Endodermal cell (in vitro differentiated cells): Measurements from ENCODE around the gene ST8SIA1. TPM values are rescaled to one million over a fixed set of nuclear protein-coding genes. Genes with fewer than 3 reads are reported as not detected.
A peak's percentile ranks its signal among the peaks of the same experiment; 100 is the strongest.

Experiments used
- DNase-seq: peaks from one replicate; pipeline ENCODE4 v3.0.0-alpha.2; 2017
- H3K27ac ChIP-seq: 2 replicates; pipeline ENCODE4 v1.5.1; 2013; ENCODE audit warnings: mild to moderate bottlenecking, low read depth, low read length, moderate library complexity
- H3K27me3 ChIP-seq: 2 replicates; pipeline ENCODE4 v1.6.1; 2013; ENCODE audit warnings: mild to moderate bottlenecking, low read length, moderate library complexity; ENCODE audit not compliant: insufficient read depth, control insufficient read depth, poor library complexity, severe bottlenecking
- H3K36me3 ChIP-seq: 2 replicates; pipeline ENCODE4 v1.7.0; 2013; ENCODE audit warnings: mild to moderate bottlenecking, low read length, moderate library complexity; ENCODE audit not compliant: control insufficient read depth, insufficient read depth
- H3K4me1 ChIP-seq: one replicate; pipeline ENCODE4 v1.7.0; 2013; ENCODE audit warnings: low read length; ENCODE audit not compliant: control insufficient read depth, insufficient read depth
- H3K4me3 ChIP-seq: 2 replicates; pipeline ENCODE4 v1.5.1; 2013; ENCODE audit warnings: mild to moderate bottlenecking, low read length, moderate library complexity
- H3K9ac ChIP-seq: 2 replicates; pipeline ENCODE4 v1.6.1; 2013; ENCODE audit warnings: mild to moderate bottlenecking, low read length, moderate library complexity; ENCODE audit not compliant: poor library complexity, severe bottlenecking; ENCODE audit errors: extremely low read depth
- H3K9me3 ChIP-seq: 2 replicates; pipeline ENCODE4 v1.6.1; 2013; ENCODE audit warnings: mild to moderate bottlenecking, low read length, moderate library complexity; ENCODE audit not compliant: control insufficient read depth
- H3K27ac Mint-ChIP-seq: 2 replicates; pipeline ENCODE4 v1.8.0; 2020; ENCODE audit warnings: mixed read lengths
- H3K27me3 Mint-ChIP-seq: 2 replicates; pipeline ENCODE4 v1.8.0; 2021; ENCODE audit warnings: mild to moderate bottlenecking, mixed read lengths; ENCODE audit not compliant: insufficient read depth
- H3K36me3 Mint-ChIP-seq: 2 replicates; pipeline ENCODE4 v1.8.0; 2020; ENCODE audit warnings: low read depth, mixed read lengths
- H3K4me1 Mint-ChIP-seq: 2 replicates; pipeline ENCODE4 v1.8.0; 2020; ENCODE audit warnings: mixed read lengths
- H3K4me3 Mint-ChIP-seq: 2 replicates; pipeline ENCODE4 v1.8.0; 2020; ENCODE audit warnings: mild to moderate bottlenecking, moderate library complexity, mixed read lengths
- H3K9me3 Mint-ChIP-seq: 2 replicates; pipeline ENCODE4 v1.8.0; 2020; ENCODE audit warnings: mild to moderate bottlenecking, mixed read lengths
- CTCF ChIP-seq: fragments of 200-600 bp; sonication (generic); conservative IDR thresholded peaks from 2 replicates; pipeline ENCODE4 v1.5.0; 2021; ENCODE audit warnings: antibody characterized with exemption, mild to moderate bottlenecking
- WGBS, 2 experiments: methylation state at CpG; one replicate each; pipeline versions ENCODE4 v1.1.5 to v1.1.7; 2013; ENCODE audit warnings: missing lambda C conversion rate in 2 of 2, mixed read lengths in 1 of 2; ENCODE audit not compliant: insufficient coverage in 1 of 2, insufficient read length in 1 of 2; 5-methylcytosine and 5-hydroxymethylcytosine counted together
- total RNA-seq, 2 donors: library from RNA; stranded (reverse); fragmentation: NEBNext Ultra II Directional in 1 of 2; extraction: Animal tissue kit (Norgen Biotek cat#: 25700) in 1 of 2; gene quantifications; 2 replicates in 1 of 2; 3 replicates in 1 of 2; pipeline ENCODE4 v1.2.1, GENCODE V29; 2021

The ST8SIA1 gene
- total RNA-seq, 2 donors from 2014 or later, result 11.2 to 13.3 TPM

DNA sequence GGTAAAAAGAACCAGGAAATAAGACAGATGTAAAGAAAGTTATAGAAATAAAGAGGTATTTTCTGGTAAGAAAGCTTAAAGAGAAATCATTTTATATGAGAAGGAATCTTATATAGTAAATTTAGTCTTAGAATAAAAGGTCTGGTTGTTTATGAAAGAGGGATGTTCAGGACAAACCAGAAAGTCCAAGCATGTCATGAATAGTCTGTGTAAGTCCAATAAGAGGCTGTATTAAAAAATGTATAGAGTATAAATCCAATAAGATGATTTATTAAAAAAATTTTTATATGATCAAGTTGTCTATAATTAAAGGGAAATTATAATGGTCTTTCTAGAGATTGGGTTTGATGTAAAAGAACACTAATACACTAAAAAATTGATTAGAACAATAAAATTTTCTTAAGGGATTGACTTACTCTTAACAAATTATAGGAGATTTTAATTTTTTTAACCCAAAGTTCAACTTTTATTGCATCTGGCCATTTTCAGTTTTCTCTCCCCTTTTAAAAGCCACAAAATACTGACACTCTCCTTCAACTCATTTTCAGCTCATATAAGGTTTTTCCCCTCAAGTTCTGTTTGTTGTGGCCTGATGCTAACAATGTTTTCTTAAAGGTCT, 35.1 kb downstream of the ST8SIA1 start:
- H3K36me3 Mint-ChIP-seq, result peaks cover 16% of the 10 kb centered on the region
- H3K4me1 Mint-ChIP-seq, result no peaks in the 10 kb centered on the region
- H3K4me3 Mint-ChIP-seq, result no peak overlapping the region
- no peaks in the 10 kb centered on the region for H3K27me3 ChIP-seq
- H3K36me3 ChIP-seq, result peaks cover 6% of the 10 kb centered on the region
- H3K9me3 Mint-ChIP-seq, result peaks cover 75% of the 10 kb centered on the region
- no peak overlapping the region for H3K9ac ChIP-seq
- no peak overlapping the region for H3K27ac Mint-ChIP-seq
- no peaks in the 10 kb centered on the region for H3K27me3 Mint-ChIP-seq
- peaks cover 78% of the 10 kb centered on the region for H3K9me3 ChIP-seq
- TF ChIP-seq CTCF, result no peak
- no peaks in the 10 kb centered on the region for H3K4me1 ChIP-seq
- no peak overlapping the region for H3K27ac ChIP-seq
- no peak for DNase-seq
- peak overlapping the region; percentile 70 for H3K4me3 ChIP-seq

- no peak overlapping the region for H3K27ac ChIP-seq
- H3K9me3 ChIP-seq, result peaks cover 4% of the 10 kb centered on the region
- peaks cover 23% of the 10 kb centered on the region for H3K4me1 Mint-ChIP-seq
- no peaks in the 10 kb centered on the region for H3K36me3 Mint-ChIP-seq
- 96 to 99% methylated on average over 5 to 6 of the region's 6 CpGs for WGBS, 2 experiments
- no peak overlapping the region for H3K9ac ChIP-seq
- no peak overlapping the region for H3K4me3 ChIP-seq
- peaks cover 8% of the 10 kb centered on the region for H3K4me1 ChIP-seq
- H3K27ac Mint-ChIP-seq, result no peak overlapping the region
- peaks cover 3% of the 10 kb centered on the region for H3K27me3 Mint-ChIP-seq
- H3K4me3 Mint-ChIP-seq, result no peak overlapping the region
- H3K27me3 ChIP-seq, result no peaks in the 10 kb centered on the region
- TF ChIP-seq CTCF, result no peak
- H3K9me3 Mint-ChIP-seq, result peaks cover 3% of the 10 kb centered on the region
- DNase-seq, result no peak
- H3K36me3 ChIP-seq, result no peaks in the 10 kb centered on the region
Observed at GRCh38 chr12:22289250-22289649, 45.3 kb downstream of the ST8SIA1 start.

- no peak overlapping the region for H3K27ac ChIP-seq
- no peaks in the 10 kb centered on the region for H3K36me3 Mint-ChIP-seq
- peaks cover 23% of the 10 kb centered on the region for H3K4me1 Mint-ChIP-seq
- peaks cover 10% of the 10 kb centered on the region for H3K36me3 ChIP-seq
- H3K4me3 Mint-ChIP-seq, result peak overlapping the region; percentile 22
- peaks cover 8% of the 10 kb centered on the region for H3K4me1 ChIP-seq
- H3K9ac ChIP-seq, result no peak overlapping the region
- peaks cover 3% of the 10 kb centered on the region for H3K27me3 Mint-ChIP-seq
- peaks cover 3% of the 10 kb centered on the region for H3K9me3 Mint-ChIP-seq
- no peak for TF ChIP-seq CTCF
- DNase-seq, result peak; percentile 79
- peak overlapping the region; percentile 50 for H3K27ac Mint-ChIP-seq
- no peaks in the 10 kb centered on the region for H3K27me3 ChIP-seq
- H3K9me3 ChIP-seq, result peaks cover 4% of the 10 kb centered on the region
- WGBS, 2 experiments, result 47 to 64% methylated on average over 5 to 11 of the region's 11 CpGs
- no peak overlapping the region for H3K4me3 ChIP-seq
Observed at GRCh38 chr12:22287776-22288621, 46.5 kb downstream of the ST8SIA1 start.
